GM13977 (cell line): ENCODE measurements around the gene PLVAP.

Source experiments
- DNase-seq: peaks from one replicate; pipeline ENCODE4 v3.0.0; 2012; ENCODE audit warnings: low spot score
- CTCF ChIP-seq: IDR thresholded peaks from 2 replicates; pipeline ENCODE4 v1.5.1; 2012; ENCODE audit warnings: mild to moderate bottlenecking, control low read depth; ENCODE audit not compliant: insufficient read depth; ENCODE audit errors: extremely low read depth, missing control alignments
- in situ Hi-C: fragments of 300-500 bp; cut with MboI; formaldehyde crosslinking; loops from one replicate; pipeline ENCODE4 v1.12.0; 2022; ENCODE audit warnings: low sequenced_read_pairs, low pct_unique_long_range_greater_than_20kb, mixed read lengths, inconsistent platforms; ENCODE audit not compliant: unreplicated experiment

Gene PLVAP

GRCh38 chr19:17419621-17420474, 42.7 kb upstream of the PLVAP start, which contains the start of gene MVB12A:
Gene MVB12A (plus strand): TSS chr19:17420047. CDS start chr19:17420136, 89 bp downstream.
- peak; percentile 9 for TF ChIP-seq CTCF
- peak; percentile 99 for DNase-seq
- in situ Hi-C loops: no loop called here

GRCh38 chr19:17419154-17419620, 42.0 kb upstream of the PLVAP start:
- DNase-seq: no peak
- in situ Hi-C loops: no loop called here

GRCh38 chr19:17418710-17419109, 41.6 kb upstream of the PLVAP start:
- DNase-seq: no peak
- in situ Hi-C loops: no loop called here
- no peak for TF ChIP-seq CTCF

More at GRCh38 chr19:17419154-17419620, 42.0 kb upstream of the PLVAP start:
- no peak for TF ChIP-seq CTCF

- no peak for DNase-seq
- no peak for TF ChIP-seq CTCF
- in situ Hi-C loops: no loop called here
These were observed 38.0 kb upstream of the PLVAP start for GRCh38 chr19:17415121-17415520.

- no peak for TF ChIP-seq CTCF
- DNase-seq: no peak
- in situ Hi-C loops: no loop called here
These were observed 37.0 kb upstream of the PLVAP start for GRCh38 chr19:17414097-17414496.

- in situ Hi-C loops: no loop called here
- no peak for TF ChIP-seq CTCF
- no peak for DNase-seq
These were observed 34.7 kb upstream of the PLVAP start for GRCh38 chr19:17411801-17412200.
